ENCODE measurements around the gene PHLDB2. TPM values are rescaled to one million over a fixed set of nuclear protein-coding genes. Genes with fewer than 3 reads are reported as not detected.

Gene PHLDB2
- total and polyA plus RNA-seq, 2 donors (not counting 1 experiment from before 2014, with no cell fraction given), result 33.8 to 47.9 TPM

DNA sequence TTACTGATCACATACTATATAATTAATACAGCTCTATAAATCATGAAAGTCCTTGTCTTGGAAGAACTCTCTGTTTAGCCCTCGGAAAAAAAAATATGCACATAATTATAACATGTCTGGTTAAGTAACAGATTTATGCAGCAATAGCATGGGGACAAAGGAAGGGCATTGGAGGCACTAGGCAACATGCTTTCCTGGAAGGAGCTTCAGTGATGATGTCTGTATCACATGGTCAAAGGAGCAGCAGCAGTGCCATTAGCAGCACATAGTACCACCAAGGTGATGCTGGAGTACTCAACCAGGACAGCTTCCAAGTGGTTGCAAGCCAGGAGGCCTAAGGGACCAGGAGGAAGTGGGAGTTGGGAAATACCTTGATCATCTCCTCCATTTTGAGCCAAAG, 36.3 kb upstream of the PHLDB2 start:
- TF ChIP-seq, protein P1, sequence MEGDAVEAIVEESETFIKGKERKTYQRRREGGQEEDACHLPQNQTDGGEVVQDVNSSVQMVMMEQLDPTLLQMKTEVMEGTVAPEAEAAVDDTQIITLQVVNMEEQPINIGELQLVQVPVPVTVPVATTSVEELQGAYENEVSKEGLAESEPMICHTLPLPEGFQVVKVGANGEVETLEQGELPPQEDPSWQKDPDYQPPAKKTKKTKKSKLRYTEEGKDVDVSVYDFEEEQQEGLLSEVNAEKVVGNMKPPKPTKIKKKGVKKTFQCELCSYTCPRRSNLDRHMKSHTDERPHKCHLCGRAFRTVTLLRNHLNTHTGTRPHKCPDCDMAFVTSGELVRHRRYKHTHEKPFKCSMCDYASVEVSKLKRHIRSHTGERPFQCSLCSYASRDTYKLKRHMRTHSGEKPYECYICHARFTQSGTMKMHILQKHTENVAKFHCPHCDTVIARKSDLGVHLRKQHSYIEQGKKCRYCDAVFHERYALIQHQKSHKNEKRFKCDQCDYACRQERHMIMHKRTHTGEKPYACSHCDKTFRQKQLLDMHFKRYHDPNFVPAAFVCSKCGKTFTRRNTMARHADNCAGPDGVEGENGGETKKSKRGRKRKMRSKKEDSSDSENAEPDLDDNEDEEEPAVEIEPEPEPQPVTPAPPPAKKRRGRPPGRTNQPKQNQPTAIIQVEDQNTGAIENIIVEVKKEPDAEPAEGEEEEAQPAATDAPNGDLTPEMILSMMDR (conservative IDR thresholded peaks at IDR 0.05 in 1 of 2, IDR thresholded peaks at IDR 0.05 in 1 of 2; ENCODE audit: low read depth in 1 of 2, low read length in 2 of 2), result no peak
- no peak for TF ChIP-seq EZH2 (IDR thresholded peaks at IDR 0.05; ENCODE audit: low read length, missing control alignments)
- H3K4me2 ChIP-seq (ENCODE audit: extremely low read depth, insufficient read depth, low read length), result no peak overlapping the region
- DNase-seq (ENCODE audit: low read depth in 2 of 2), result no peak
- no peak overlapping the region for H3K9ac ChIP-seq (ENCODE audit: insufficient read depth, low read length)
- no peaks in the 10 kb centered on the region for H3K27me3 ChIP-seq (ENCODE audit: control insufficient read depth, insufficient read depth, low read length)
- H3K36me3 ChIP-seq (ENCODE audit: control insufficient read depth, insufficient read depth, low read length), result no peaks in the 10 kb centered on the region
- no peaks in the 10 kb centered on the region for H3K9me3 ChIP-seq (ENCODE audit: control insufficient read depth, insufficient read depth, low read depth, low read length)
- no peaks in the 10 kb centered on the region for H3K4me1 ChIP-seq (ENCODE audit: control insufficient read depth, extremely low read depth, insufficient read depth, low read length)
- H3K27ac ChIP-seq (ENCODE audit: insufficient read depth, low read length), result no peak overlapping the region
- no peaks in the 10 kb centered on the region for H3K79me2 ChIP-seq (ENCODE audit: control insufficient read depth, insufficient read depth, low read length)
- no peak overlapping the region for H3K4me3 ChIP-seq (replicated peaks in 1 of 4; ENCODE audit: control extremely low read depth in 1 of 4, insufficient read depth in 1 of 4, low read depth in 3 of 4, low read length in 4 of 4)
- no peak overlapping the region for H2AFZ ChIP-seq (ENCODE audit: low read length)
- no peaks in the 10 kb centered on the region for H4K20me1 ChIP-seq (ENCODE audit: control insufficient read depth, extremely low read depth, insufficient read depth, low read length)

DNA sequence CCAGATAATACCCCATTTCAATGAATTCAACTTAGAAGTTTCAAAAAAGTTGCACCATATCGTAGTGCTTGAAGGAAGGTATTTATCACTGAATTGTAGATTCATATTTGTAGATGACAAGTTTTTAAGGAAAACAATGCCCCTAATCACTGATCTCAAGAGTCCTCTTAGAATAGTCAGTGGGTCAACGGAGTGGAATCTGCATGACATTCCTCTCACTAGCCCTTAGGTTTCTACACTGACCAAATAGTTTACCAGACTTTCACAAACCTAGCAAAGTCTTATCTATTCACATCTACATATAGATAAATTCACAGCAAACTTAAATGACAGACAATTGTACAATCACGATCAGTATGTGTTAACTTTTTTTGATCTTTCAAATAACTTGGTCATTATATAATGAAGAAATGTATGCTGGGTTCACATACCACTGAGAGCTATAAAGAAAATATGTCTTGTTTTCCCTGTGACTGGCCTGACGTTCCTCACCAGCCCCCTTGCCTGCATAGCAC, 35.7 kb upstream of the PHLDB2 start:
- no peaks in the 10 kb centered on the region for H3K4me1 ChIP-seq (ENCODE audit: control insufficient read depth, extremely low read depth, insufficient read depth, low read length)
- H3K27ac ChIP-seq (ENCODE audit: insufficient read depth, low read length), result no peak overlapping the region
- no peak overlapping the region for H3K4me2 ChIP-seq (ENCODE audit: extremely low read depth, insufficient read depth, low read length)
- no peak for DNase-seq (ENCODE audit: low read depth in 2 of 2)
- H4K20me1 ChIP-seq (ENCODE audit: control insufficient read depth, extremely low read depth, insufficient read depth, low read length), result no peaks in the 10 kb centered on the region
- no peak overlapping the region for H3K4me3 ChIP-seq (replicated peaks in 1 of 4; ENCODE audit: control extremely low read depth in 1 of 4, insufficient read depth in 1 of 4, low read depth in 3 of 4, low read length in 4 of 4)
- no peak overlapping the region for H3K9ac ChIP-seq (ENCODE audit: insufficient read depth, low read length)
- H3K27me3 ChIP-seq (ENCODE audit: control insufficient read depth, insufficient read depth, low read length), result no peaks in the 10 kb centered on the region
- H3K9me3 ChIP-seq (ENCODE audit: control insufficient read depth, insufficient read depth, low read depth, low read length), result no peaks in the 10 kb centered on the region
- TF ChIP-seq, protein P1 (conservative IDR thresholded peaks at IDR 0.05 in 1 of 2, IDR thresholded peaks at IDR 0.05 in 1 of 2; ENCODE audit: low read depth in 1 of 2, low read length in 2 of 2), result no peak
- no peak for TF ChIP-seq EZH2 (IDR thresholded peaks at IDR 0.05; ENCODE audit: low read length, missing control alignments)
- no peaks in the 10 kb centered on the region for H3K36me3 ChIP-seq (ENCODE audit: control insufficient read depth, insufficient read depth, low read length)
- H2AFZ ChIP-seq (ENCODE audit: low read length), result no peak overlapping the region
- no peaks in the 10 kb centered on the region for H3K79me2 ChIP-seq (ENCODE audit: control insufficient read depth, insufficient read depth, low read length)

DNA sequence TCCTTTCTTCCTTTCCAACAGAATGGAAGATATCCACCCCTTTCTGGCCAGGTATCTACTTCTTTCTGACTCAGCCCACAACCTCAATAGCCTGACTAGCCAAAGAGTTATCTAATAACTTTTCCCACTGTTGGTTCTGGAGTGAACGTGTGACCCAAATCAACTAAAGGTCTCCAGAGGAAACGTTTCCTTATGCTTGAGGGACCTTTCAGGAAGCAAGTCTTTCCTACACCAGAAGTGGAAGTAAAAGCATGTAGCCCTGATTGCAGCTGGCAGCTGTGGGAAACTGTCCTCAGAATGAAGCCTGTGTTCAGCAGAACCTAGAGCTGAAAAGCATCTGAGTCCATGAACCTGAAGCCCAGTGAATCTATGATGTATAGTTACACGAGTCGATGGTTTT, 34.7 kb upstream of the PHLDB2 start:
- H3K36me3 ChIP-seq (ENCODE audit: control insufficient read depth, insufficient read depth, low read length), result no peaks in the 10 kb centered on the region
- H3K9ac ChIP-seq (ENCODE audit: insufficient read depth, low read length), result no peak overlapping the region
- H3K4me3 ChIP-seq (replicated peaks in 1 of 4; ENCODE audit: control extremely low read depth in 1 of 4, insufficient read depth in 1 of 4, low read depth in 3 of 4, low read length in 4 of 4), result no peak overlapping the region
- no peaks in the 10 kb centered on the region for H3K9me3 ChIP-seq (ENCODE audit: control insufficient read depth, insufficient read depth, low read depth, low read length)
- no peaks in the 10 kb centered on the region for H4K20me1 ChIP-seq (ENCODE audit: control insufficient read depth, extremely low read depth, insufficient read depth, low read length)
- no peaks in the 10 kb centered on the region for H3K27me3 ChIP-seq (ENCODE audit: control insufficient read depth, insufficient read depth, low read length)
- H3K27ac ChIP-seq (ENCODE audit: insufficient read depth, low read length), result no peak overlapping the region
- H2AFZ ChIP-seq (ENCODE audit: low read length), result no peak overlapping the region
- no peak for DNase-seq (ENCODE audit: low read depth in 2 of 2)
- no peaks in the 10 kb centered on the region for H3K4me1 ChIP-seq (ENCODE audit: control insufficient read depth, extremely low read depth, insufficient read depth, low read length)
- H3K4me2 ChIP-seq (ENCODE audit: extremely low read depth, insufficient read depth, low read length), result no peak overlapping the region
- H3K79me2 ChIP-seq (ENCODE audit: control insufficient read depth, insufficient read depth, low read length), result no peaks in the 10 kb centered on the region
- no peak for TF ChIP-seq EZH2 (IDR thresholded peaks at IDR 0.05; ENCODE audit: low read length, missing control alignments)
- TF ChIP-seq, protein P1 (conservative IDR thresholded peaks at IDR 0.05 in 1 of 2, IDR thresholded peaks at IDR 0.05 in 1 of 2; ENCODE audit: low read depth in 1 of 2, low read length in 2 of 2), result no peak
